HEK293 (cell line): ENCODE measurements around the gene MMP11.

ENCODE experiments used
- CTCF ChIA-PET: fragments of 350-600 bp; formaldehyde crosslinking; extraction: SDS; loops from one replicate; lab custom pipeline; 2021; ENCODE audit warnings: antibody characterized with exemption; lab: Yijun Ruan, JAX
- POLR2A ChIA-PET: fragments of 300-600 bp; formaldehyde crosslinking; extraction: SDS; loops from one replicate; lab custom pipeline; 2020; ENCODE audit warnings: antibody characterized with exemption, inconsistent platforms; lab: Yijun Ruan, JAX
- H3K27ac ChIP-seq: fragments of 200-500 bp; sonication (Bioruptor generic); 2 replicates; pipeline ENCODE4 v1.5.1; 2014; ENCODE audit warnings: low read depth, low read length, control low read depth, inconsistent platforms; ENCODE audit errors: extremely low read depth
- H3K36me3 ChIP-seq, 2 experiments: fragments of 200-500 bp in 1 of 2; sonication (Bioruptor generic) in 1 of 2; 1 replicate in 1 of 2; 2 replicates in 1 of 2; pipeline ENCODE4 v1.5.1; 2014 to 2017; ENCODE audit warnings: inconsistent platforms in 2 of 2, low read length in 2 of 2; ENCODE audit not compliant: control insufficient read depth in 2 of 2, insufficient read depth in 1 of 2
- H3K4me1 ChIP-seq: fragments of 200-500 bp; sonication (Bioruptor generic); 2 replicates; pipeline ENCODE4 v1.5.1; 2014; ENCODE audit warnings: mild to moderate bottlenecking, low read length, inconsistent platforms; ENCODE audit not compliant: control insufficient read depth, insufficient read depth
- H3K4me3 ChIP-seq: 2 replicates; pipeline ENCODE4 v1.5.1; 2011; ENCODE audit warnings: low read depth, mild to moderate bottlenecking, control low read depth, low read length, moderate library complexity
- H3K9me3 ChIP-seq: fragments of 200-500 bp; sonication (Bioruptor generic); 2 replicates; pipeline ENCODE4 v1.5.1; 2014; ENCODE audit warnings: low read depth, low read length, inconsistent platforms; ENCODE audit not compliant: control insufficient read depth, insufficient read depth
- ZBTB8A ChIP-seq: fragments of 450-650 bp; formaldehyde crosslinking; IDR thresholded peaks from 2 replicates; pipeline ENCODE4 v1.5.1; 2016; ENCODE audit warnings: missing biosample characterization, missing genetic modification characterization
- ZNF169 ChIP-seq: fragments of 450-650 bp; formaldehyde crosslinking; IDR thresholded peaks from 2 replicates; pipeline ENCODE4 v1.5.1; 2016; ENCODE audit warnings: missing biosample characterization, missing genetic modification characterization
- ZNF354C ChIP-seq: fragments of 450-650 bp; formaldehyde crosslinking; IDR thresholded peaks from 2 replicates; pipeline ENCODE4 v1.5.1; 2016; ENCODE audit warnings: missing biosample characterization, missing genetic modification characterization, low read depth, borderline replicate concordance
- ZNF501 ChIP-seq: fragments of 450-650 bp; formaldehyde crosslinking; IDR thresholded peaks from 2 replicates; pipeline ENCODE4 v1.5.1; 2016; ENCODE audit warnings: missing biosample characterization, missing genetic modification characterization
- ZNF660 ChIP-seq: fragments of 450-650 bp; IDR thresholded peaks from 2 replicates; pipeline ENCODE4 v1.5.1; 2018; ENCODE audit warnings: missing biosample characterization, mild to moderate bottlenecking, missing genetic modification characterization
- ZNF768 ChIP-seq: fragments of 450-650 bp; formaldehyde crosslinking; IDR thresholded peaks from 2 replicates; pipeline ENCODE4 v1.5.1; 2018; ENCODE audit warnings: missing biosample characterization, mild to moderate bottlenecking, missing genetic modification characterization
- ZNF777 ChIP-seq: fragments of 450-650 bp; formaldehyde crosslinking; IDR thresholded peaks from 2 replicates; pipeline ENCODE4 v1.5.1; 2017; ENCODE audit warnings: missing biosample characterization, missing genetic modification characterization, borderline replicate concordance
- ZNF843 ChIP-seq: fragments of 450-650 bp; formaldehyde crosslinking; IDR thresholded peaks from 2 replicates; pipeline ENCODE4 v1.5.1; 2016; ENCODE audit warnings: missing biosample characterization, missing genetic modification characterization
- ZSCAN30 ChIP-seq: fragments of 450-650 bp; IDR thresholded peaks from 2 replicates; pipeline ENCODE4 v1.5.1; 2018; ENCODE audit warnings: missing biosample characterization, mild to moderate bottlenecking, missing genetic modification characterization, moderate library complexity
- TF ChIP-seq, protein P1 (sequence below): fragments of 450-650 bp; formaldehyde crosslinking; IDR thresholded peaks from 2 replicates; pipeline ENCODE4 v1.5.1; 2016; ENCODE audit warnings: missing biosample characterization, missing genetic modification characterization
- TF ChIP-seq, protein P2 (sequence below): fragments of 450-650 bp; formaldehyde crosslinking; IDR thresholded peaks from 2 replicates; pipeline ENCODE4 v1.5.1; 2016; ENCODE audit warnings: missing biosample characterization, missing genetic modification characterization
- TF ChIP-seq, protein P3 (sequence below): fragments of 450-650 bp; formaldehyde crosslinking; IDR thresholded peaks from 2 replicates; pipeline ENCODE4 v1.5.1; 2016; ENCODE audit warnings: missing biosample characterization, missing genetic modification characterization, borderline replicate concordance
- TF ChIP-seq, protein P4 (sequence below): fragments of 450-650 bp; formaldehyde crosslinking; IDR thresholded peaks from 2 replicates; pipeline ENCODE4 v1.5.1; 2016; ENCODE audit warnings: missing biosample characterization, missing genetic modification characterization
- TF ChIP-seq, protein P5 (sequence below): fragments of 450-650 bp; formaldehyde crosslinking; IDR thresholded peaks from 2 replicates; pipeline ENCODE4 v1.5.1; 2017; ENCODE audit warnings: missing biosample characterization, mild to moderate bottlenecking, missing genetic modification characterization, moderate library complexity
- TF ChIP-seq, protein P6 (sequence below): fragments of 450-650 bp; formaldehyde crosslinking; IDR thresholded peaks from 2 replicates; pipeline ENCODE4 v1.5.1; 2016; ENCODE audit warnings: missing biosample characterization, missing genetic modification characterization
- TF ChIP-seq, protein P7 (sequence below): fragments of 450-650 bp; formaldehyde crosslinking; IDR thresholded peaks from 2 replicates; pipeline ENCODE4 v1.5.1; 2016; ENCODE audit warnings: missing biosample characterization, missing genetic modification characterization

Gene MMP11

DNA sequence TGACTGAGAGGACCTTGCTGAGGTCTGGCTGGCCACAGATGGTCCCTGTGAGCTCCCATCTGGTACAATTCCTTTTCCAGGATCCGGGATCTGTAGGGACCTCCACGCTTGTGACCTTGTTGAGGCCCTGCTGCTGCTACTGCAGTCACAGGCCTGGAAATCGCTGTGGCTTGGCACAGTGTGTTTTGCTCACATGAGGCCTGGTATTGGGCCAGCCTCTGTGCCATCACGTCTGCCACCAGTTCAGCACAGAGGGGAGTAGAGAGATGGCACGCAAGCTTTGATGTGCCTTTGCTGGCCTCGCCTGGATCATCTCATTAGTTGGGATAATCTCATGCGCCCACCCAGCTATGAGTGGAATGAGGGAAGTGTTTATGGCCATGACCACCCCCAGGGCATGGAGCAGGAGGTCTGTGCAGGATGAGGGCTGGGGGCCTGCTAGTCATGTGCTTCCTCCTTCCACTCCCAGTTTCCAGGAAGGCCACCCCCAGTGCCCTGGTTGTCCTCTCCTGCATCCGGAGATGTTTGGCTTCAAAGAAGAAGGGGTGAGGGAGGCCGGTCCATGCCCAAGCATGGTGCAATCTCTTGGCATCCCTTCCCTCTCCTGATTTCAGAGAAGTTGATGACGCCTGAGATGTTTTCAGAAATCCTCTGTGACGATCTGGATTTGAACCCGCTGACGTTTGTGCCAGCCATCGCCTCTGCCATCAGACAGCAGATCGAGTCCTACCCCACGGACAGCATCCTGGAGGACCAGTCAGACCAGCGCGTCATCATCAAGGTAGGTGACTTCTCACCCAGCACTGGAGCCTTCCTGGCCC, 43.7 kb downstream of the MMP11 start:
- Histone ChIP-seq H3K9me3 (no peaks in the 10 kb centered on the region), H3K36me3 (peaks cover 48 to 82% of the 10 kb centered on the region in 2 experiments), H3K27ac (no peak overlapping the region), H3K4me1 (no peaks in the 10 kb centered on the region), H3K4me3 (no peak overlapping the region)
- ChIA-PET CTCF (no interaction called here), POLR2A (no interaction called here)
- TF ChIP-seq, protein P1, sequence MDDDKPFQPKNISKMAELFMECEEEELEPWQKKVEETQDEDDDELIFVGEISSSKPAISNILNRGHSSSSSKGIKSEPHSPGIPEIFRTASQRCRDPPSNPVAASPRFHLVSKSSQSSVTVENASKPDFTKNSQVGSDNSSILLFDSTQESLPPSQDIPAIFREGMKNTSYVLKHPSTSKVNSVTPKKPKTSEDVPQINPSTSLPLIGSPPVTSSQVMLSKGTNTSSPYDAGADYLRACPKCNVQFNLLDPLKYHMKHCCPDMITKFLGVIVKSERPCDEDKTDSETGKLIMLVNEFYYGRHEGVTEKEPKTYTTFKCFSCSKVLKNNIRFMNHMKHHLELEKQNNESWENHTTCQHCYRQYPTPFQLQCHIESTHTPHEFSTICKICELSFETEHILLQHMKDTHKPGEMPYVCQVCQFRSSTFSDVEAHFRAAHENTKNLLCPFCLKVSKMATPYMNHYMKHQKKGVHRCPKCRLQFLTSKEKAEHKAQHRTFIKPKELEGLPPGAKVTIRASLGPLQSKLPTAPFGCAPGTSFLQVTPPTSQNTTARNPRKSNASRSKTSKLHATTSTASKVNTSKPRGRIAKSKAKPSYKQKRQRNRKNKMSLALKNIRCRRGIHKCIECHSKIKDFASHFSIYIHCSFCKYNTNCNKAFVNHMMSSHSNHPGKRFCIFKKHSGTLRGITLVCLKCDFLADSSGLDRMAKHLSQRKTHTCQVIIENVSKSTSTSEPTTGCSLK: no peak
- TF ChIP-seq ZNF768 (no peak), ZNF501 (tag by site-specific recombination) (no peak)

DNA sequence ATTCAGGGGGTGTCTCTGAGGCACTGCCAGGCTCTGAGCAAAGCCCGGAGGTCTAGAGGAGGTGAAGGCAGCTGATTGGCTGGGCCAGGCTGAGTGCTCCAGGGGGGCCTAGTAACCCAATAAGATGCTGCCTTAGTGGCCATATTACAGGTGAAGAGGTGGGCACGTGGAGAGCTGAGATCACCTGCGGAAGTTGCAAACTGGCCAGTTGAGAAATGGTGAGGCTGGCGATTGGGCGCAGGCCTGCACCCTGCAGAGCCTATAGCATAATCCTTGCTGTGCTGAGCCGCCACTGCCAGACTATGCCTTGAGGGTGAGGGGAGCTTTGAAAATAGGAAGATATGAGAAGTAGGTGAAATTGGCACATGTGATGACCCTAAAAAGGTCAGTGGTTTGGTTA, 44.5 kb downstream of the MMP11 start:
- CTCF ChIA-PET: no interaction called here
- POLR2A ChIA-PET: no interaction called here
- Histone ChIP-seq H3K4me1 (no peaks in the 10 kb centered on the region), H3K27ac (no peak overlapping the region), H3K9me3 (no peaks in the 10 kb centered on the region), H3K4me3 (no peak overlapping the region), H3K36me3 (peaks cover 53 to 83% of the 10 kb centered on the region in 2 experiments)
- TF ChIP-seq ZBTB8A (tag by site-specific recombination) (no peak), ZNF169 (no peak), ZNF660 (tag by site-specific recombination) (no peak), ZSCAN30 (tag by site-specific recombination) (no peak), ZNF777 (tag by site-specific recombination) (no peak), ZNF843 (tag by site-specific recombination) (no peak), ZNF354C (tag by site-specific recombination) (no peak)
- TF ChIP-seq, protein P2, sequence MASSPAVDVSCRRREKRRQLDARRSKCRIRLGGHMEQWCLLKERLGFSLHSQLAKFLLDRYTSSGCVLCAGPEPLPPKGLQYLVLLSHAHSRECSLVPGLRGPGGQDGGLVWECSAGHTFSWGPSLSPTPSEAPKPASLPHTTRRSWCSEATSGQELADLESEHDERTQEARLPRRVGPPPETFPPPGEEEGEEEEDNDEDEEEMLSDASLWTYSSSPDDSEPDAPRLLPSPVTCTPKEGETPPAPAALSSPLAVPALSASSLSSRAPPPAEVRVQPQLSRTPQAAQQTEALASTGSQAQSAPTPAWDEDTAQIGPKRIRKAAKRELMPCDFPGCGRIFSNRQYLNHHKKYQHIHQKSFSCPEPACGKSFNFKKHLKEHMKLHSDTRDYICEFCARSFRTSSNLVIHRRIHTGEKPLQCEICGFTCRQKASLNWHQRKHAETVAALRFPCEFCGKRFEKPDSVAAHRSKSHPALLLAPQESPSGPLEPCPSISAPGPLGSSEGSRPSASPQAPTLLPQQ (tag by site-specific recombination): no peak
- TF ChIP-seq, protein P3, sequence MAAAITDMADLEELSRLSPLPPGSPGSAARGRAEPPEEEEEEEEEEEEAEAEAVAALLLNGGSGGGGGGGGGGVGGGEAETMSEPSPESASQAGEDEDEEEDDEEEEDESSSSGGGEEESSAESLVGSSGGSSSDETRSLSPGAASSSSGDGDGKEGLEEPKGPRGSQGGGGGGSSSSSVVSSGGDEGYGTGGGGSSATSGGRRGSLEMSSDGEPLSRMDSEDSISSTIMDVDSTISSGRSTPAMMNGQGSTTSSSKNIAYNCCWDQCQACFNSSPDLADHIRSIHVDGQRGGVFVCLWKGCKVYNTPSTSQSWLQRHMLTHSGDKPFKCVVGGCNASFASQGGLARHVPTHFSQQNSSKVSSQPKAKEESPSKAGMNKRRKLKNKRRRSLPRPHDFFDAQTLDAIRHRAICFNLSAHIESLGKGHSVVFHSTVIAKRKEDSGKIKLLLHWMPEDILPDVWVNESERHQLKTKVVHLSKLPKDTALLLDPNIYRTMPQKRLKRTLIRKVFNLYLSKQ (tag by site-specific recombination): no peak
- TF ChIP-seq, protein P4, sequence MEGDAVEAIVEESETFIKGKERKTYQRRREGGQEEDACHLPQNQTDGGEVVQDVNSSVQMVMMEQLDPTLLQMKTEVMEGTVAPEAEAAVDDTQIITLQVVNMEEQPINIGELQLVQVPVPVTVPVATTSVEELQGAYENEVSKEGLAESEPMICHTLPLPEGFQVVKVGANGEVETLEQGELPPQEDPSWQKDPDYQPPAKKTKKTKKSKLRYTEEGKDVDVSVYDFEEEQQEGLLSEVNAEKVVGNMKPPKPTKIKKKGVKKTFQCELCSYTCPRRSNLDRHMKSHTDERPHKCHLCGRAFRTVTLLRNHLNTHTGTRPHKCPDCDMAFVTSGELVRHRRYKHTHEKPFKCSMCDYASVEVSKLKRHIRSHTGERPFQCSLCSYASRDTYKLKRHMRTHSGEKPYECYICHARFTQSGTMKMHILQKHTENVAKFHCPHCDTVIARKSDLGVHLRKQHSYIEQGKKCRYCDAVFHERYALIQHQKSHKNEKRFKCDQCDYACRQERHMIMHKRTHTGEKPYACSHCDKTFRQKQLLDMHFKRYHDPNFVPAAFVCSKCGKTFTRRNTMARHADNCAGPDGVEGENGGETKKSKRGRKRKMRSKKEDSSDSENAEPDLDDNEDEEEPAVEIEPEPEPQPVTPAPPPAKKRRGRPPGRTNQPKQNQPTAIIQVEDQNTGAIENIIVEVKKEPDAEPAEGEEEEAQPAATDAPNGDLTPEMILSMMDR (tag by site-specific recombination): no peak
- TF ChIP-seq, protein P5, sequence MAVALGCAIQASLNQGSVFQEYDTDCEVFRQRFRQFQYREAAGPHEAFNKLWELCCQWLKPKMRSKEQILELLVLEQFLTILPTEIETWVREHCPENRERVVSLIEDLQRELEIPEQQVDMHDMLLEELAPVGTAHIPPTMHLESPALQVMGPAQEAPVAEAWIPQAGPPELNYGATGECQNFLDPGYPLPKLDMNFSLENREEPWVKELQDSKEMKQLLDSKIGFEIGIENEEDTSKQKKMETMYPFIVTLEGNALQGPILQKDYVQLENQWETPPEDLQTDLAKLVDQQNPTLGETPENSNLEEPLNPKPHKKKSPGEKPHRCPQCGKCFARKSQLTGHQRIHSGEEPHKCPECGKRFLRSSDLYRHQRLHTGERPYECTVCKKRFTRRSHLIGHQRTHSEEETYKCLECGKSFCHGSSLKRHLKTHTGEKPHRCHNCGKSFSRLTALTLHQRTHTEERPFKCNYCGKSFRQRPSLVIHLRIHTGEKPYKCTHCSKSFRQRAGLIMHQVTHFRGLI (tag by site-specific recombination): no peak
- TF ChIP-seq, protein P6, sequence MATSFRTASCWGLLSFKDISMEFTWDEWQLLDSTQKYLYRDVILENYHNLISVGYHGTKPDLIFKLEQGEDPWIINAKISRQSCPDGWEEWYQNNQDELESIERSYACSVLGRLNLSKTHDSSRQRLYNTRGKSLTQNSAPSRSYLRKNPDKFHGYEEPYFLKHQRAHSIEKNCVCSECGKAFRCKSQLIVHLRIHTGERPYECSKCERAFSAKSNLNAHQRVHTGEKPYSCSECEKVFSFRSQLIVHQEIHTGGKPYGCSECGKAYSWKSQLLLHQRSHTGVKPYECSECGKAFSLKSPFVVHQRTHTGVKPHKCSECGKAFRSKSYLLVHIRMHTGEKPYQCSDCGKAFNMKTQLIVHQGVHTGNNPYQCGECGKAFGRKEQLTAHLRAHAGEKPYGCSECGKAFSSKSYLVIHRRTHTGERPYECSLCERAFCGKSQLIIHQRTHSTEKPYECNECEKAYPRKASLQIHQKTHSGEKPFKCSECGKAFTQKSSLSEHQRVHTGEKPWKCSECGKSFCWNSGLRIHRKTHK (tag by site-specific recombination): no peak
- TF ChIP-seq, protein P7, sequence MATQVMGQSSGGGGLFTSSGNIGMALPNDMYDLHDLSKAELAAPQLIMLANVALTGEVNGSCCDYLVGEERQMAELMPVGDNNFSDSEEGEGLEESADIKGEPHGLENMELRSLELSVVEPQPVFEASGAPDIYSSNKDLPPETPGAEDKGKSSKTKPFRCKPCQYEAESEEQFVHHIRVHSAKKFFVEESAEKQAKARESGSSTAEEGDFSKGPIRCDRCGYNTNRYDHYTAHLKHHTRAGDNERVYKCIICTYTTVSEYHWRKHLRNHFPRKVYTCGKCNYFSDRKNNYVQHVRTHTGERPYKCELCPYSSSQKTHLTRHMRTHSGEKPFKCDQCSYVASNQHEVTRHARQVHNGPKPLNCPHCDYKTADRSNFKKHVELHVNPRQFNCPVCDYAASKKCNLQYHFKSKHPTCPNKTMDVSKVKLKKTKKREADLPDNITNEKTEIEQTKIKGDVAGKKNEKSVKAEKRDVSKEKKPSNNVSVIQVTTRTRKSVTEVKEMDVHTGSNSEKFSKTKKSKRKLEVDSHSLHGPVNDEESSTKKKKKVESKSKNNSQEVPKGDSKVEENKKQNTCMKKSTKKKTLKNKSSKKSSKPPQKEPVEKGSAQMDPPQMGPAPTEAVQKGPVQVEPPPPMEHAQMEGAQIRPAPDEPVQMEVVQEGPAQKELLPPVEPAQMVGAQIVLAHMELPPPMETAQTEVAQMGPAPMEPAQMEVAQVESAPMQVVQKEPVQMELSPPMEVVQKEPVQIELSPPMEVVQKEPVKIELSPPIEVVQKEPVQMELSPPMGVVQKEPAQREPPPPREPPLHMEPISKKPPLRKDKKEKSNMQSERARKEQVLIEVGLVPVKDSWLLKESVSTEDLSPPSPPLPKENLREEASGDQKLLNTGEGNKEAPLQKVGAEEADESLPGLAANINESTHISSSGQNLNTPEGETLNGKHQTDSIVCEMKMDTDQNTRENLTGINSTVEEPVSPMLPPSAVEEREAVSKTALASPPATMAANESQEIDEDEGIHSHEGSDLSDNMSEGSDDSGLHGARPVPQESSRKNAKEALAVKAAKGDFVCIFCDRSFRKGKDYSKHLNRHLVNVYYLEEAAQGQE (tag by site-specific recombination): no peak
